ENCODE data around the gene COPB2.

The COPB2 gene

GRCh38 chr3:139320551-139321309 is 68.7 kb downstream of the COPB2 start:
- Histone ChIP-seq H3K27me3 (ENCODE audit: insufficient read depth, insufficient read length) (no peaks in the 10 kb centered on the region), H3K4me1 (ENCODE audit: insufficient read depth, insufficient read length) (no peaks in the 10 kb centered on the region), H3K36me3 (ENCODE audit: insufficient read depth, insufficient read length, low read length) (no peaks in the 10 kb centered on the region), H3K9ac (ENCODE audit: insufficient read length, low read depth) (no peak overlapping the region), H3K9me3 (ENCODE audit: insufficient read depth, low read length) (no peaks in the 10 kb centered on the region), H3K4me3 (ENCODE audit: insufficient read length, low read depth) (no peak overlapping the region)
- DNase-seq (ENCODE audit: low read depth, low spot score), result no peak
- TF ChIP-seq YY1 (IDR thresholded peaks at IDR 0.05; ENCODE audit: insufficient read depth, insufficient read length), result no peak
- TF ChIP-seq SUZ12 (IDR thresholded peaks at IDR 0.05; ENCODE audit: extremely low read depth, insufficient read depth, insufficient read length), result no peak
- TF ChIP-seq ZNF274 (IDR thresholded peaks at IDR 0.05; ENCODE audit: low read depth, low read length), result no peak

- Histone ChIP-seq H3K27me3 (ENCODE audit: insufficient read depth, insufficient read length) (no peaks in the 10 kb centered on the region), H3K4me3 (ENCODE audit: insufficient read length, low read depth) (no peak overlapping the region), H3K9me3 (ENCODE audit: insufficient read depth, low read length) (no peaks in the 10 kb centered on the region), H3K4me1 (ENCODE audit: insufficient read depth, insufficient read length) (no peaks in the 10 kb centered on the region), H3K36me3 (ENCODE audit: insufficient read depth, insufficient read length, low read length) (no peaks in the 10 kb centered on the region), H3K9ac (ENCODE audit: insufficient read length, low read depth) (no peak overlapping the region)
- TF ChIP-seq SUZ12 (IDR thresholded peaks at IDR 0.05; ENCODE audit: extremely low read depth, insufficient read depth, insufficient read length) (no peak), YY1 (IDR thresholded peaks at IDR 0.05; ENCODE audit: insufficient read depth, insufficient read length) (no peak)
- peak; percentile 36 for DNase-seq (ENCODE audit: low read depth, low spot score)
Measured at GRCh38 chr3:139319428-139320402, 69.7 kb downstream of the COPB2 start.

- TF ChIP-seq SUZ12 (IDR thresholded peaks at IDR 0.05; ENCODE audit: extremely low read depth, insufficient read depth, insufficient read length) (no peak), YY1 (IDR thresholded peaks at IDR 0.05; ENCODE audit: insufficient read depth, insufficient read length) (no peak), ZNF274 (IDR thresholded peaks at IDR 0.05; ENCODE audit: low read depth, low read length) (no peak)
Measured at GRCh38 chr3:139318826-139319225, 70.6 kb downstream of the COPB2 start.

GRCh38 chr3:139318431-139318816 is 71.0 kb downstream of the COPB2 start:
- no peak for TF ChIP-seq SUZ12 (IDR thresholded peaks at IDR 0.05; ENCODE audit: extremely low read depth, insufficient read depth, insufficient read length)
- no peak for TF ChIP-seq YY1 (IDR thresholded peaks at IDR 0.05; ENCODE audit: insufficient read depth, insufficient read length)
- H3K4me1 ChIP-seq (ENCODE audit: insufficient read depth, insufficient read length), result peaks cover 3% of the 10 kb centered on the region
- DNase-seq (ENCODE audit: low read depth, low spot score), result no peak
- H3K9ac ChIP-seq (ENCODE audit: insufficient read length, low read depth), result no peak overlapping the region
- no peaks in the 10 kb centered on the region for H3K9me3 ChIP-seq (ENCODE audit: insufficient read depth, low read length)
- H3K36me3 ChIP-seq (ENCODE audit: insufficient read depth, insufficient read length, low read length), result no peaks in the 10 kb centered on the region
- H3K27me3 ChIP-seq (ENCODE audit: insufficient read depth, insufficient read length), result no peaks in the 10 kb centered on the region
- H3K4me3 ChIP-seq (ENCODE audit: insufficient read length, low read depth), result no peak overlapping the region

More at GRCh38 chr3:139318826-139319225, 70.6 kb downstream of the COPB2 start:
- Histone ChIP-seq H3K4me3 (ENCODE audit: insufficient read length, low read depth) (no peak overlapping the region), H3K9me3 (ENCODE audit: insufficient read depth, low read length) (no peaks in the 10 kb centered on the region), H3K36me3 (ENCODE audit: insufficient read depth, insufficient read length, low read length) (no peaks in the 10 kb centered on the region), H3K27me3 (ENCODE audit: insufficient read depth, insufficient read length) (no peaks in the 10 kb centered on the region), H3K4me1 (ENCODE audit: insufficient read depth, insufficient read length) (peaks cover 3% of the 10 kb centered on the region), H3K9ac (ENCODE audit: insufficient read length, low read depth) (no peak overlapping the region)
- DNase-seq (ENCODE audit: low read depth, low spot score), result no peak

GRCh38 chr3:139317660-139318430 is 71.6 kb downstream of the COPB2 start:
- Histone ChIP-seq H3K4me3 (ENCODE audit: insufficient read length, low read depth) (no peak overlapping the region), H3K27me3 (ENCODE audit: insufficient read depth, insufficient read length) (no peaks in the 10 kb centered on the region), H3K9ac (ENCODE audit: insufficient read length, low read depth) (no peak overlapping the region), H3K36me3 (ENCODE audit: insufficient read depth, insufficient read length, low read length) (no peaks in the 10 kb centered on the region), H3K9me3 (ENCODE audit: insufficient read depth, low read length) (no peaks in the 10 kb centered on the region), H3K4me1 (ENCODE audit: insufficient read depth, insufficient read length) (peaks cover 7% of the 10 kb centered on the region)
- TF ChIP-seq SUZ12 (IDR thresholded peaks at IDR 0.05; ENCODE audit: extremely low read depth, insufficient read depth, insufficient read length) (no peak), ZNF274 (IDR thresholded peaks at IDR 0.05; ENCODE audit: low read depth, low read length) (no peak), YY1 (IDR thresholded peaks at IDR 0.05; ENCODE audit: insufficient read depth, insufficient read length) (no peak)
- no peak for DNase-seq (ENCODE audit: low read depth, low spot score)

GRCh38 chr3:139317215-139317614 is 72.2 kb downstream of the COPB2 start:
- peaks cover 10% of the 10 kb centered on the region for H3K4me1 ChIP-seq (ENCODE audit: insufficient read depth, insufficient read length)
- H3K27me3 ChIP-seq (ENCODE audit: insufficient read depth, insufficient read length), result no peaks in the 10 kb centered on the region
- H3K9ac ChIP-seq (ENCODE audit: insufficient read length, low read depth), result no peak overlapping the region
- TF ChIP-seq YY1 (IDR thresholded peaks at IDR 0.05; ENCODE audit: insufficient read depth, insufficient read length) (no peak), ZNF274 (IDR thresholded peaks at IDR 0.05; ENCODE audit: low read depth, low read length) (no peak), SUZ12 (IDR thresholded peaks at IDR 0.05; ENCODE audit: extremely low read depth, insufficient read depth, insufficient read length) (no peak)
- H3K4me3 ChIP-seq (ENCODE audit: insufficient read length, low read depth), result no peak overlapping the region
- H3K9me3 ChIP-seq (ENCODE audit: insufficient read depth, low read length), result no peaks in the 10 kb centered on the region
- no peaks in the 10 kb centered on the region for H3K36me3 ChIP-seq (ENCODE audit: insufficient read depth, insufficient read length, low read length)
- no peak for DNase-seq (ENCODE audit: low read depth, low spot score)

Data from NT2/D1 (cell line).